GM12878 (cell line): Measurements from ENCODE around the gene CDC14B. TPM values are rescaled to one million over a fixed set of nuclear protein-coding genes. Genes with fewer than 3 reads are reported as not detected.
A peak's percentile ranks its signal among the peaks of the same experiment; 100 is the strongest.

ENCODE experiments used
- ATAC-seq: fragments of 200-7000 bp; cut with Tn5 transposase; 3 replicates; pipeline ENCODE4 v1.9.1; 2020; ENCODE audit warnings: mild to moderate bottlenecking, moderate library complexity
- BruUV-seq: library from RNA; stranded (reverse); fragments of 400-500 nt; replicated peaks from 2 replicates; lab custom pipeline; 2021; lab: Mats Ljungman, UMichigan
- CTCF ChIA-PET: fragments of 300-600 bp; sonication (Branson Sonifier 250); formaldehyde crosslinking; extraction: SDS; loops from one replicate; lab custom pipeline; 2021; ENCODE audit warnings: inconsistent platforms; lab: Yijun Ruan, JAX
- POLR2A ChIA-PET: fragments of 350-600 bp; formaldehyde crosslinking; extraction: SDS; loops from one replicate; lab custom pipeline; 2021; ENCODE audit warnings: inconsistent platforms; lab: Charles Lee
- RAD21 ChIA-PET: fragments of 300-600 bp; sonication (Branson Sonifier 250); formaldehyde crosslinking; loops from one replicate; lab custom pipeline; 2023; ENCODE audit warnings: antibody characterized with exemption; ENCODE audit not compliant: unreplicated experiment; lab: Charles Lee
- SMC1A ChIA-PET: fragments of 300-600 bp; sonication (Branson Sonifier 250); formaldehyde crosslinking; loops from one replicate; lab custom pipeline; 2023; ENCODE audit not compliant: unreplicated experiment, uncharacterized antibody; lab: Charles Lee
- DNase-seq: peaks from one replicate; pipeline ENCODE4 v3.0.0-alpha.2; 2011; ENCODE audit warnings: low read depth, low spot score
- FAIRE-seq: peaks from 3 replicates; lab custom pipeline; 2011; peaks lifted over from hg19 to GRCh38; lab: Jason Lieb, UNC
- H2AFZ ChIP-seq: 2 replicates; pipeline ENCODE4 v1.6.0; 2011; ENCODE audit warnings: low read depth, low read length, control low read depth; ENCODE audit not compliant: control insufficient read depth
- H3K27ac ChIP-seq: 2 replicates; pipeline ENCODE4 v1.5.1; 2011; ENCODE audit warnings: control low read depth; ENCODE audit not compliant: control insufficient read depth, insufficient read depth
- H3K27me3 ChIP-seq, 2 experiments: replicated peaks in 1 of 2; 2 replicates each; pipeline versions ENCODE4 v1.6.0 to v1.6.1; 2011; ENCODE audit warnings: low read length in 1 of 2; ENCODE audit not compliant: control insufficient read depth in 2 of 2, insufficient read depth in 2 of 2
- H3K36me3 ChIP-seq, 2 experiments: 2 replicates each; pipeline ENCODE4 v1.5.1; 2011; ENCODE audit warnings: low read length in 1 of 2; ENCODE audit not compliant: control insufficient read depth in 2 of 2, insufficient read depth in 2 of 2
- H3K4me1 ChIP-seq: 2 replicates; pipeline ENCODE4 v1.6.1; 2011; ENCODE audit warnings: mild to moderate bottlenecking, low read length, moderate library complexity, mixed read lengths; ENCODE audit not compliant: control insufficient read depth, insufficient read depth
- H3K4me2 ChIP-seq: 2 replicates; pipeline ENCODE4 v1.6.0; 2011; ENCODE audit warnings: control low read depth; ENCODE audit not compliant: control insufficient read depth, insufficient read depth
- H3K4me3 ChIP-seq: fragments of 200-600 bp; sonication (generic); 2 replicates; pipeline ENCODE4 v1.5.1; 2016
- H3K79me2 ChIP-seq: 2 replicates; pipeline ENCODE4 v1.6.0; 2011; ENCODE audit warnings: low read length; ENCODE audit not compliant: control insufficient read depth, insufficient read depth
- H3K9ac ChIP-seq: 2 replicates; pipeline ENCODE4 v1.8.0; 2011; ENCODE audit warnings: low read length, control low read depth, mixed read lengths; ENCODE audit not compliant: control insufficient read depth, insufficient read depth
- H3K9me3 ChIP-seq: replicated peaks from 3 replicates; pipeline ENCODE4 v1.5.1; 2011; ENCODE audit warnings: mild to moderate bottlenecking, low read length; ENCODE audit not compliant: control insufficient read depth, insufficient read depth
- H4K20me1 ChIP-seq: 2 replicates; pipeline ENCODE4 v1.6.0; 2011; ENCODE audit not compliant: control insufficient read depth, insufficient read depth
- SPI1 ChIP-seq: IDR thresholded peaks from 2 replicates; pipeline ENCODE4 v1.6.1; 2011; ENCODE audit warnings: low read depth, mild to moderate bottlenecking, low read length, moderate library complexity, borderline replicate concordance; ENCODE audit not compliant: insufficient read depth
- WGBS: methylation state at CpG from one replicate; pipeline ENCODE4 v1.1.6; 2016; ENCODE audit warnings: low lambda C conversion rate; ENCODE audit not compliant: insufficient replicate concordance, insufficient coverage; ENCODE audit errors: missing lambda C conversion rate; 5-methylcytosine and 5-hydroxymethylcytosine counted together
- in situ Hi-C: fragments of 300-500 bp; cut with MboI; formaldehyde crosslinking; loops from 9 replicates; pipeline ENCODE4 v1.14.3; 2018; ENCODE audit warnings: mixed read lengths
- intact Hi-C: fragments of 100-400 bp; cut with micrococcal nuclease; formaldehyde crosslinking; loops from one replicate; pipeline ENCODE4 v1.14.2; 2022; ENCODE audit not compliant: unreplicated experiment
- polyA plus RNA-seq, 11 experiments: library from polyadenylated mRNA; depleted of rRNA in 4 of 11; unstranded in 6 of 11; stranded (reverse) in 5 of 11; fragments of >200 nt; fragmentation: Nextera tagmentation in 4 of 11; fragmentation: Illumina TruSeq in 1 of 11; extraction: Ambion mirVana in 4 of 11; extraction: Trizol in 1 of 11; gene quantifications; 1 replicate in 1 of 11; 2 replicates in 10 of 11; pipeline versions ENCODE4 v1.2.1 to v1.2.3, GENCODE V29; 2011 to 2016; ENCODE audit warnings: inconsistent platforms in 2 of 11, missing spikeins in 2 of 11, low read depth in 1 of 11
- total RNA-seq, 4 experiments: library from RNA; depleted of rRNA in 3 of 4; stranded (reverse); fragments of >200 nt in 3 of 4; fragmentation: Illumina TruSeq in 1 of 4; extraction: Trizol in 1 of 4; gene quantifications; 2 replicates each; pipeline versions ENCODE4 v1.2.1 to v1.2.3, GENCODE V29; 2013 to 2021
- TF ChIP-seq, protein P1 (sequence below): fragments of 450-650 bp; IDR thresholded peaks from 2 replicates; pipeline ENCODE4 v1.6.1; 2018; ENCODE audit warnings: borderline replicate concordance, mild to moderate bottlenecking; ENCODE audit not compliant: partially characterized antibody
- TF ChIP-seq, protein P2 (sequence below): fragments of 450-650 bp; IDR thresholded peaks from 2 replicates; pipeline ENCODE4 v1.6.1; 2017; ENCODE audit warnings: mild to moderate bottlenecking, moderate library complexity

Gene CDC14B
- total and polyA plus RNA-seq, 10 of the 15 experiments (the other 5 are each of a cell fraction or from before 2014, with no cell fraction given) = 3.7 to 11.7 (median 6.2) TPM

DNA sequence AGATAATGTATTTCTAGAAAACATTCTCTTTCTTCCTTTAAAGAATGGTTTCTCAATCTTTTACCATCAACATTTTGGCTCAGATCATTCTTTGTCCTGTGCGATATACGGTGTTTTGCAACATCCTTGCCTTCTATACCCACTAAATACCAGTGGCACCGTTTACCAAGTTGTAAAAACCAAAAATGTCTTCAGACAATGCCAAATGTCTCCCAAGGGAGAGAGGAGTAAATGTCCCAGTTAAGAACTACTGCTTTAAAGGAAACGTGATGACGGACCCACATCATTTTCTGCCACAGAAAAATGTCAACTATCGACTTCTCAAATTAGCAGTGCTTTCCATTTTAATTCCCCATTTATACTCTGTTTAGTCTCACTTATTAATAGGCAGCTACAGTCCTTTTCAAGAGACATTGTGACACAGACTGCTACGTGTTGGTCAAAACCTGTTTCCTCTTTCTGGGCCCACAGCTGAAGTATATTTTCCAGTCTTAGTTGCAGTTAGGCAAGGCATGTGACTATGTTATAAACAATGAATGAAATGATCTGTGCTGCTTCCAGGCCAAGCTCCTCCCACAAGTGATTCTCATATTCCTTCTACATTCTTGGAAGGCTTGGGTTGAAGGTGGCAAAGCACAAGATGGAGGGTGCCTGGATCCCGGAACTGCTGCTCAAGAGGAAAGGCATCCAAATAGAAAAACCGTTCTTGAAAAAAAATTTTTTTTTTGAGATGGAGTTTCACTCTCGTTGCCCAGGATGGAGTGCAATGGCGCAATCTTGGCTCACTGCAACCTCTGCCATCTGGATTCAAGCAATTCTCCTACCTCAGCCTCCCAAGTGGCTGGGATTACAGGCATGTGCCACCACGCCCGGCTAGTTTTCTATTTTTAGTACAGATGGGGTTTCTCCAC is 26.7 kb upstream of the CDC14B start:
- ChIA-PET SMC1A (interaction anchor here (0.6 kb wide), 1 partner anchor 320 kb away, joined by 3 read pairs; no protein-coding TSS in a partner anchor), POLR2A (no interaction called here), CTCF (interaction anchor here (1.7 kb wide), 1 partner anchor 204 kb away, joined by 4 read pairs; no protein-coding TSS in a partner anchor), RAD21 (no interaction called here)
- DNase-seq = no peak
- no peak overlapping the region for H3K9ac ChIP-seq
- in situ Hi-C loops (no loop called here), intact Hi-C loops (no loop called here)
- TF ChIP-seq, protein P1, sequence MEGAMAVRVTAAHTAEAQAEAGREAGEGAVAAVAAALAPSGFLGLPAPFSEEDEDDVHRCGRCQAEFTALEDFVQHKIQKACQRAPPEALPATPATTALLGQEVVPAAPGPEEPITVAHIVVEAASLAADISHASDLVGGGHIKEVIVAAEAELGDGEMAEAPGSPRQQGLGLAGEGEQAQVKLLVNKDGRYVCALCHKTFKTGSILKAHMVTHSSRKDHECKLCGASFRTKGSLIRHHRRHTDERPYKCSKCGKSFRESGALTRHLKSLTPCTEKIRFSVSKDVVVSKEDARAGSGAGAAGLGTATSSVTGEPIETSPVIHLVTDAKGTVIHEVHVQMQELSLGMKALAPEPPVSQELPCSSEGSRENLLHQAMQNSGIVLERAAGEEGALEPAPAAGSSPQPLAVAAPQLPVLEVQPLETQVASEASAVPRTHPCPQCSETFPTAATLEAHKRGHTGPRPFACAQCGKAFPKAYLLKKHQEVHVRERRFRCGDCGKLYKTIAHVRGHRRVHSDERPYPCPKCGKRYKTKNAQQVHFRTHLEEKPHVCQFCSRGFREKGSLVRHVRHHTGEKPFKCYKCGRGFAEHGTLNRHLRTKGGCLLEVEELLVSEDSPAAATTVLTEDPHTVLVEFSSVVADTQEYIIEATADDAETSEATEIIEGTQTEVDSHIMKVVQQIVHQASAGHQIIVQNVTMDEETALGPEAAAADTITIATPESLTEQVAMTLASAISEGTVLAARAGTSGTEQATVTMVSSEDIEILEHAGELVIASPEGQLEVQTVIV = no peak
- TF ChIP-seq SPI1 = peak; percentile 40; the same call in 1 of the 2 replicates
- TF ChIP-seq, protein P2, sequence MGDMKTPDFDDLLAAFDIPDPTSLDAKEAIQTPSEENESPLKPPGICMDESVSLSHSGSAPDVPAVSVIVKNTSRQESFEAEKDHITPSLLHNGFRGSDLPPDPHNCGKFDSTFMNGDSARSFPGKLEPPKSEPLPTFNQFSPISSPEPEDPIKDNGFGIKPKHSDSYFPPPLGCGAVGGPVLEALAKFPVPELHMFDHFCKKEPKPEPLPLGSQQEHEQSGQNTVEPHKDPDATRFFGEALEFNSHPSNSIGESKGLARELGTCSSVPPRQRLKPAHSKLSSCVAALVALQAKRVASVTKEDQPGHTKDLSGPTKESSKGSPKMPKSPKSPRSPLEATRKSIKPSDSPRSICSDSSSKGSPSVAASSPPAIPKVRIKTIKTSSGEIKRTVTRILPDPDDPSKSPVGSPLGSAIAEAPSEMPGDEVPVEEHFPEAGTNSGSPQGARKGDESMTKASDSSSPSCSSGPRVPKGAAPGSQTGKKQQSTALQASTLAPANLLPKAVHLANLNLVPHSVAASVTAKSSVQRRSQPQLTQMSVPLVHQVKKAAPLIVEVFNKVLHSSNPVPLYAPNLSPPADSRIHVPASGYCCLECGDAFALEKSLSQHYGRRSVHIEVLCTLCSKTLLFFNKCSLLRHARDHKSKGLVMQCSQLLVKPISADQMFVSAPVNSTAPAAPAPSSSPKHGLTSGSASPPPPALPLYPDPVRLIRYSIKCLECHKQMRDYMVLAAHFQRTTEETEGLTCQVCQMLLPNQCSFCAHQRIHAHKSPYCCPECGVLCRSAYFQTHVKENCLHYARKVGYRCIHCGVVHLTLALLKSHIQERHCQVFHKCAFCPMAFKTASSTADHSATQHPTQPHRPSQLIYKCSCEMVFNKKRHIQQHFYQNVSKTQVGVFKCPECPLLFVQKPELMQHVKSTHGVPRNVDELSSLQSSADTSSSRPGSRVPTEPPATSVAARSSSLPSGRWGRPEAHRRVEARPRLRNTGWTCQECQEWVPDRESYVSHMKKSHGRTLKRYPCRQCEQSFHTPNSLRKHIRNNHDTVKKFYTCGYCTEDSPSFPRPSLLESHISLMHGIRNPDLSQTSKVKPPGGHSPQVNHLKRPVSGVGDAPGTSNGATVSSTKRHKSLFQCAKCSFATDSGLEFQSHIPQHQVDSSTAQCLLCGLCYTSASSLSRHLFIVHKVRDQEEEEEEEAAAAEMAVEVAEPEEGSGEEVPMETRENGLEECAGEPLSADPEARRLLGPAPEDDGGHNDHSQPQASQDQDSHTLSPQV = no peak
- BruUV-seq = no TSS peak
- no peaks in the 10 kb centered on the region for H3K36me3 ChIP-seq
- no peaks in the 10 kb centered on the region for H3K27me3 ChIP-seq
- no peaks in the 10 kb centered on the region for H3K9me3 ChIP-seq
- no peak overlapping the region for H3K27ac ChIP-seq
- 69% methylated on average over 13 of the region's 13 CpGs for WGBS
- FAIRE-seq = no peak
- H3K4me1 ChIP-seq = no peaks in the 10 kb centered on the region
- ATAC-seq = peak; percentile 57
- H4K20me1 ChIP-seq = no peaks in the 10 kb centered on the region
- no peak overlapping the region for H3K4me2 ChIP-seq
- H3K4me3 ChIP-seq = no peak overlapping the region
- H3K79me2 ChIP-seq = no peaks in the 10 kb centered on the region
- no peak overlapping the region for H2AFZ ChIP-seq
